Prostate gland (tissue), 2 donors: Measurements from ENCODE around the gene CTBP2.

Source experiments
- CTCF ChIP-seq, 4 experiments: fragments of 200-600 bp in 2 of 4; fragments of 450-650 bp in 2 of 4; sonication (generic) in 2 of 4; IDR thresholded peaks; 1 replicate in 3 of 4; 2 replicates in 1 of 4; pipeline ENCODE4 v1.5.1; 2016 to 2019; ENCODE audit warnings: antibody characterized with exemption in 4 of 4, mild to moderate bottlenecking in 2 of 4, moderate library complexity in 2 of 4
- POLR2A ChIP-seq: fragments of 450-650 bp; IDR thresholded peaks from one replicate; pipeline ENCODE4 v1.6.1; 2016; ENCODE audit warnings: antibody characterized with exemption, mild to moderate bottlenecking

- TF ChIP-seq CTCF (IDR thresholded peaks at IDR 0.05): no peak
- no peak for TF ChIP-seq POLR2A
These were observed 45.0 kb downstream of the CTBP2 start for GRCh38 chr10:125115409-125115808.
